Activated CD4-positive, alpha-beta T cell treated with anti-CD3 and anti-CD28 coated beads, Interleukin-2, amount 50 U/mL, for 4 hours (primary cell): ENCODE measurements around the gene CHTF18.

Experiments used
- DNase-seq, 2 experiments: peaks; one replicate each; pipeline ENCODE4 v3.0.0-alpha.2; 2020

CHTF18 gene

GRCh38 chr16:794853-795466 is 6.5 kb downstream of the CHTF18 start:
- no peak for DNase-seq

GRCh38 chr16:795580-796229 is 7.3 kb downstream of the CHTF18 start:
- no peak for DNase-seq

GRCh38 chr16:796296-797119 is 8.1 kb downstream of the CHTF18 start:
- DNase-seq, result no peak

- DNase-seq, result no peak
These were observed 8.7 kb downstream of the CHTF18 start for GRCh38 chr16:797120-797420.

- DNase-seq, result no peak
These were observed 9.3 kb downstream of the CHTF18 start for GRCh38 chr16:797686-798085.

- no peak for DNase-seq
These were observed 10.2 kb downstream of the CHTF18 start for GRCh38 chr16:798666-799065.

- no peak for DNase-seq
These were observed 10.9 kb downstream of the CHTF18 start for GRCh38 chr16:799111-799947.

- no peak for DNase-seq
These were observed 11.8 kb downstream of the CHTF18 start, which contains the start of gene GNG13 for GRCh38 chr16:799948-800833. TSS of gene GNG13 (minus strand) at chr16:800734. CDS start at chr16:799077, 1,657 bp downstream.

GRCh38 chr16:800834-801511 is 12.6 kb downstream of the CHTF18 start:
- no peak for DNase-seq

- no peak for DNase-seq
These were observed 13.4 kb downstream of the CHTF18 start for GRCh38 chr16:801584-802363.

- DNase-seq, result no peak
These were observed 14.0 kb downstream of the CHTF18 start for GRCh38 chr16:802461-802860.

- no peak for DNase-seq
These were observed 14.7 kb downstream of the CHTF18 start for GRCh38 chr16:802914-803753.

GRCh38 chr16:803754-804080 is 15.3 kb downstream of the CHTF18 start:
- DNase-seq, result no peak

GRCh38 chr16:804193-805048 is 16.0 kb downstream of the CHTF18 start:
- no peak for DNase-seq

GRCh38 chr16:805474-805873 is 17.1 kb downstream of the CHTF18 start:
- no peak for DNase-seq

- DNase-seq, result peak; percentile 69 to 77
These were observed 19.1 kb downstream of the CHTF18 start for GRCh38 chr16:807347-808084.

GRCh38 chr16:808085-808386 is 19.6 kb downstream of the CHTF18 start:
- DNase-seq, result no peak

- peak; percentile 41 to 42 for DNase-seq
These were observed 24.9 kb downstream of the CHTF18 start for GRCh38 chr16:813204-813915.
